ENCODE data around the gene PID1.

PID1 gene

GRCh38 chr2:229027353-229028105, 243.6 kb downstream of the PID1 start:
- no peak for DNase-seq
- TF ChIP-seq POLR2A (IDR thresholded peaks at IDR 0.05; ENCODE audit: low read length) (no peak), GATA1 (IDR thresholded peaks at IDR 0.05; ENCODE audit: low read depth, low read length) (no peak)

- no peak for DNase-seq
These were observed 245.4 kb downstream of the PID1 start for GRCh38 chr2:229025653-229026052.

GRCh38 chr2:229022652-229023051, 248.4 kb downstream of the PID1 start:
- TF ChIP-seq GATA1 (IDR thresholded peaks at IDR 0.05; ENCODE audit: low read depth, low read length) = no peak
- TF ChIP-seq POLR2A (IDR thresholded peaks at IDR 0.05; ENCODE audit: low read length) = no peak
- no peak for DNase-seq

More at GRCh38 chr2:229025653-229026052, 245.4 kb downstream of the PID1 start:
- TF ChIP-seq POLR2A (IDR thresholded peaks at IDR 0.05; ENCODE audit: low read length) (no peak), GATA1 (IDR thresholded peaks at IDR 0.05; ENCODE audit: low read depth, low read length) (no peak)

- no peak for TF ChIP-seq GATA1 (IDR thresholded peaks at IDR 0.05; ENCODE audit: low read depth, low read length)
- no peak for TF ChIP-seq POLR2A (IDR thresholded peaks at IDR 0.05; ENCODE audit: low read length)
These were observed 249.0 kb downstream of the PID1 start for GRCh38 chr2:229022071-229022470.

GRCh38 chr2:229009816-229010215, 261.3 kb downstream of the PID1 start:
- no peak for TF ChIP-seq GATA1 (IDR thresholded peaks at IDR 0.05; ENCODE audit: low read depth, low read length)
- no peak for TF ChIP-seq POLR2A (IDR thresholded peaks at IDR 0.05; ENCODE audit: low read length)

More at GRCh38 chr2:229022071-229022470, 249.0 kb downstream of the PID1 start:
- DNase-seq = no peak

GRCh38 chr2:229003256-229003655, 267.8 kb downstream of the PID1 start:
- no peak for DNase-seq
- TF ChIP-seq POLR2A (IDR thresholded peaks at IDR 0.05; ENCODE audit: low read length) (no peak), GATA1 (IDR thresholded peaks at IDR 0.05; ENCODE audit: low read depth, low read length) (no peak)

More at GRCh38 chr2:229009816-229010215, 261.3 kb downstream of the PID1 start:
- no peak for DNase-seq

- no peak for TF ChIP-seq GATA1 (IDR thresholded peaks at IDR 0.05; ENCODE audit: low read depth, low read length)
- no peak for TF ChIP-seq POLR2A (IDR thresholded peaks at IDR 0.05; ENCODE audit: low read length)
- no peak for DNase-seq
These were observed 269.9 kb downstream of the PID1 start for GRCh38 chr2:229001196-229001595.

- TF ChIP-seq GATA1 (IDR thresholded peaks at IDR 0.05; ENCODE audit: low read depth, low read length) (no peak), POLR2A (IDR thresholded peaks at IDR 0.05; ENCODE audit: low read length) (no peak)
- DNase-seq = no peak
These were observed 271.8 kb downstream of the PID1 start for GRCh38 chr2:228999326-228999725.

- DNase-seq = no peak
- TF ChIP-seq GATA1 (IDR thresholded peaks at IDR 0.05; ENCODE audit: low read depth, low read length) = no peak
- TF ChIP-seq POLR2A (IDR thresholded peaks at IDR 0.05; ENCODE audit: low read length) = no peak
These were observed 282.3 kb downstream of the PID1 start for GRCh38 chr2:228988786-228989185.

- DNase-seq = no peak
- TF ChIP-seq GATA1 (IDR thresholded peaks at IDR 0.05; ENCODE audit: low read depth, low read length) (no peak), POLR2A (IDR thresholded peaks at IDR 0.05; ENCODE audit: low read length) (no peak)
These were observed 283.5 kb downstream of the PID1 start for GRCh38 chr2:228987441-228988155.

- DNase-seq = no peak
- no peak for TF ChIP-seq POLR2A (IDR thresholded peaks at IDR 0.05; ENCODE audit: low read length)
- TF ChIP-seq GATA1 (IDR thresholded peaks at IDR 0.05; ENCODE audit: low read depth, low read length) = no peak
These were observed 284.1 kb downstream of the PID1 start for GRCh38 chr2:228986961-228987360.

GRCh38 chr2:228983700-228984099, 287.4 kb downstream of the PID1 start:
- no peak for DNase-seq

GRCh38 chr2:228974169-228974568, 296.9 kb downstream of the PID1 start:
- DNase-seq = no peak
- TF ChIP-seq GATA1 (IDR thresholded peaks at IDR 0.05; ENCODE audit: low read depth, low read length) = no peak
- no peak for TF ChIP-seq POLR2A (IDR thresholded peaks at IDR 0.05; ENCODE audit: low read length)

More at GRCh38 chr2:228983700-228984099, 287.4 kb downstream of the PID1 start:
- TF ChIP-seq GATA1 (IDR thresholded peaks at IDR 0.05; ENCODE audit: low read depth, low read length) (no peak), POLR2A (IDR thresholded peaks at IDR 0.05; ENCODE audit: low read length) (no peak)
